GM12875 (cell line): ENCODE measurements around the gene NHS.

Source experiments
- H3K4me3 ChIP-seq: one replicate; pipeline ENCODE4 v1.5.1; 2011; ENCODE audit warnings: low read depth, low read length, control low read depth
- CTCF ChIP-seq: IDR thresholded peaks from 2 replicates; pipeline ENCODE4 v1.5.1; 2011; ENCODE audit warnings: low read depth, mild to moderate bottlenecking, control low read depth, inconsistent platforms, low read length, moderate library complexity, borderline replicate concordance; ENCODE audit not compliant: insufficient read depth

NHS gene

GRCh38 chrX:17550011-17550410 is 175.0 kb downstream of the NHS start:
- no peak overlapping the region for H3K4me3 ChIP-seq
- no peak for TF ChIP-seq CTCF

GRCh38 chrX:17552044-17552650 is 177.1 kb downstream of the NHS start:
- no peak overlapping the region for H3K4me3 ChIP-seq
- TF ChIP-seq CTCF = no peak

GRCh38 chrX:17553469-17553868 is 178.5 kb downstream of the NHS start:
- no peak for TF ChIP-seq CTCF
- H3K4me3 ChIP-seq = no peak overlapping the region

- no peak overlapping the region for H3K4me3 ChIP-seq
- TF ChIP-seq CTCF = no peak
These were observed 179.0 kb downstream of the NHS start for GRCh38 chrX:17553961-17554482.

- no peak for TF ChIP-seq CTCF
- H3K4me3 ChIP-seq = no peak overlapping the region
These were observed 179.9 kb downstream of the NHS start for GRCh38 chrX:17554914-17555313.

- TF ChIP-seq CTCF = no peak
- H3K4me3 ChIP-seq = no peak overlapping the region
These were observed 180.8 kb downstream of the NHS start for GRCh38 chrX:17555846-17556245.

GRCh38 chrX:17559728-17560379 is 184.9 kb downstream of the NHS start:
- no peak overlapping the region for H3K4me3 ChIP-seq
- TF ChIP-seq CTCF = no peak
